Nucleus accumbens (tissue), 56 donors: ENCODE data around the gene NDUFA6.
A peak's percentile ranks its signal among the peaks of the same experiment; 100 is the strongest.
"Not testable (repeated sequence)": the region's sequence is repeated elsewhere in the genome, so short reads cannot be mapped to it uniquely, and the experiment has no call there.

ENCODE experiments used
- DNase-seq, 56 donors: peaks; one replicate each; lab custom pipeline; 2025; lab: John Stamatoyannopoulos, UW

The NDUFA6 gene

DNA sequence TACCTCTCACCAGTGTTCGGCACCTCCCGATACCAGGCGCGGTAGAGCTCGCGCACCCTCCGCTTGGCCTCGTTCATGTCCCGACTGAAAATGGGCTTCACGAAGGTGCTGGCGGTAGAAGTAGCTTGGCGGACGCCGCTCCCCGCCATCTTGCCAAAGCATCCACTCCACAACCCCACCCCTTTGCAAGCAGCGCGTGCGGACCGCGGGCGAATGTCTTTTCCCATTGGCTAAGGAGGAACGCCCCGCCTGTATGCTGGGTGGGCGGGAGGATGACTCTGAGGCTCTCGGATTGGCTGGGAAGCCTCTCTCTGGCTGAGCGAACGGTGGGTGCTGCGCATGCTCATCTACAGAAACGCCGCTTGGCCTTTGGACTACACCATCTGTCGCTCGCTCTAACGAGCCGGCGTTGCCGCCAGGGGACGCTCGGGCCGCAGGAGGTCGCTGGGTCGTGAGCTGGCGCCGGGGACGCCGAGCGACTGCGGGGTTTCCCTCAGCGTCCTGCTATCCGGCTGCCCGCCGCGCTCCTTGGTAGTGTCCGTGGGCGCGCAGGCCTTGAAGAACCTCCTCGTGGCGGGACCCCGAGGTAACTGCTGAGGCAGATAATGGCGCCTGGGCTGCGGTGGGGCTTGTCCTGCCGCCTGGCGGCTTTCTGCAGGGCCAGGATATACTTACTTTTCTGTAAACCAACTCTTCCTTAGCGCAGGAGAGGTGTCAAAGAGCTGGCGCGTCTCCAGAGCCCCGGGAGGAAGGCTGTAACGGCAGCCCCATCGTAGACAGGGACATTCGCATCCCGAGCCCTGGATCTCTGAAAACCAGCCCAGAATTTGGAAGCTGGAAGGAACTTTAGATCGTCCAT lies at the start of gene NDUFA6:
Gene NDUFA6, minus strand, starts transcription at position 177 of the 859 bp plus-strand sequence. Its CDS starts 28 bp downstream, at position 149.
- peak; percentile 91 to 100 (median 99) for DNase-seq

DNA sequence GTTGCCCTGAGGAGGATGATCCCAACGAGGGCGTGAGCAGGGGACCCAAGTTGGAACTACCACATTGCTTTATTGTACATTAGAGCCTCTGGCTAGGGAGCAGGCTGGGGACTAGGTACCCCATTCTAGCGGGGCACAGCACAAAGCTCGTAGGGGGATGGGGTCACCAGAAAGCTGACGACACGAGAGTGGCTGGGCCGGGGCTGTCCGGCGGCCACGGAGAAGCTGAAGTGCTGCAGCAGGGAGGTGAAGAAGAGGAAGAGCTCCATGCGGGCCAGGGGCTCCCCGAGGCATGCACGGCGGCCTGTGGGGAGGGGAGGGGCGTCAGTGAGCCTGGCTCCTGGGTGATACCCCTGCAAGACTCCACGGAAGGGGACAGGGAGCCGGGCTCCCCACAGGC lies 49.6 kb upstream of the NDUFA6 start:
- not testable (repeated sequence) for DNase-seq

DNA sequence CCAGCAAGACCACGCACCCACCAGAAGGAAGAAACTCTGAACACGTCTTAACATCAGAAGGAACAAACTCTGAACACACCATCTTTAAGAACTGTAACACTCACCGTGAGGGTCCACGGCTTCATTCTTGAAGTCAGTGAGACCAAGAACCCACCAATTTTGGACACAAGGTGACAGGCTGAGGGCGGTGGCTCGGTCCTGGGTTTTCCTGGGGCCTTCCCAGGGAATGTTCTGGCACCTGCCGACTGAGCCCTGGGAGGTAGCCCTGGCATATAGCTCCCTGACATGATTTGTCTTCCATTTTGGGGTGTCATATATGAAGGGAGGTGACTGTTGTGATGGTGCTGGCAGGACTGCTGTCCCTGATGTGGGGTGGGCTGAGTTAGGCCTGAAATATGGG lies 48.9 kb upstream of the NDUFA6 start:
- DNase-seq, result not testable (repeated sequence)

DNA sequence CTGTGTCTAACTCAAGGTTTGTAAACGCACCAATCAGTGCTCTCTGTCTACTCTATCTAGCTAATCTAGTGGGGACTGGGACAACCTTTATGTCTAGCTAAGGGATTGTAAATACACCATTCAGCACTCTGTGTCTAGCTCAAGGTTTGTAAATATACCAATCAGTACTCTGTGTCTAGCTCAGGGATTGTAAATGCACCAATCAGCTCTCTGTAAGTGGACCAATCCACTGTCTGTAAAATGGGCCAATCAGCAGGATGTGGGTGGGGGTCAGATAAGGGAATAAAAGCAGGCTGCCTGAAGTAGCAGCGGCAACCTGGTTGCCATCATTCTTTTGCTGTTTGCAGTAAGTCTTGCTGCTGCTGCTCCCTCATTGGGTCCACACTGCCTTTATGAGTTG lies 48.4 kb upstream of the NDUFA6 start:
- DNase-seq, result no peak

DNA sequence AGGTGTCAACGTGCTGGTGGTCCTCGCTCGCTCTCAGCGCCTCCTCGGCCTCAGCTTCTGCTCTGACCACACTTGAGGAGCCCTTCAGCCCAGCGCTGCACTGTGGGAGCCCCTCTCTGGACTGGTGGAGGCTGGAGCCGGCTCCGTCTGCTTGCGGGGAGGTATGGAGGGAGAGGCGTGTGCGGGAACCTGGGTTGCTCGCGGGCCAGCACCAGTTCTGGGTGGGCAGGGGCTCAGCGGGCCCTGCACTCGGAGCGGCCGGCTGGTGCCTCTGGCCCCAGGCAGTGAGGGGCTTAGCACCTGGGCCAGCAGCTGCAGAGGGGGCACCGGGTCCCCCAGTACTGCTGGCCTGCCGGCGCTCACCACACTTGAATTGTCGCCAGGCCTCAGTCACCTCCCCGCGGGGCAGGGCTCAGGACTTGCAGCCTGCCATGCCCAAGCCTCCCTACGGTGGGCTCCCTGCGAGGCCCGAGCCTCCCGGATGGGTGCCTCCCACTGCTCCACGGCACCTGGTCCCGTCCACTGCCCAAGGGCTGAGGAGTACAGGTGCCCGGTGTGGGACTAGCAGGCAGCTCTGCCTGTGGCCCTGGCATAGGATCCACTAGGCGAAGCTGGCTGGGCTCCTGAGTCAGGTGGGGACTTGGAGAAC lies 47.7 kb upstream of the NDUFA6 start:
- DNase-seq, result no peak

DNA sequence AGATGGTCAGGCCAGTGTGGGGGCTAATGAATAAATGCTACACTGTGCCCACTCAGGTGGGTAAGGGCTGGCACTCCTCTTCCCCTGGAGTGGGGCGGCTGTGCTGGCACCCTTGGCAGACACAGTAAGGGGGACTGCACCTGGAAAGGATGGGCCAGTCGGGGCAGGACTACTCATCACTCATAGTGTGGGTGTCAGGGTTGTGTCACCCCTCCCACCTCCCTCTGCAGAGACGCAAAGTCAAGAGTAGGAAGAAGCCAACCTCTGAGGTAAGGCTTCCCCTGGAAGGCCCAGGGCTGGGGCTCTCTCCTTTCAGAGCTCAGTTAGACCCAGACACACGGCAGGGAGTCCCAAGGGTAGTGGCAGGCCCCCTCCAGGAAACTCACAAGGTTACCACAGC lies 45.1 kb upstream of the NDUFA6 start:
- not testable (repeated sequence) for DNase-seq

DNA sequence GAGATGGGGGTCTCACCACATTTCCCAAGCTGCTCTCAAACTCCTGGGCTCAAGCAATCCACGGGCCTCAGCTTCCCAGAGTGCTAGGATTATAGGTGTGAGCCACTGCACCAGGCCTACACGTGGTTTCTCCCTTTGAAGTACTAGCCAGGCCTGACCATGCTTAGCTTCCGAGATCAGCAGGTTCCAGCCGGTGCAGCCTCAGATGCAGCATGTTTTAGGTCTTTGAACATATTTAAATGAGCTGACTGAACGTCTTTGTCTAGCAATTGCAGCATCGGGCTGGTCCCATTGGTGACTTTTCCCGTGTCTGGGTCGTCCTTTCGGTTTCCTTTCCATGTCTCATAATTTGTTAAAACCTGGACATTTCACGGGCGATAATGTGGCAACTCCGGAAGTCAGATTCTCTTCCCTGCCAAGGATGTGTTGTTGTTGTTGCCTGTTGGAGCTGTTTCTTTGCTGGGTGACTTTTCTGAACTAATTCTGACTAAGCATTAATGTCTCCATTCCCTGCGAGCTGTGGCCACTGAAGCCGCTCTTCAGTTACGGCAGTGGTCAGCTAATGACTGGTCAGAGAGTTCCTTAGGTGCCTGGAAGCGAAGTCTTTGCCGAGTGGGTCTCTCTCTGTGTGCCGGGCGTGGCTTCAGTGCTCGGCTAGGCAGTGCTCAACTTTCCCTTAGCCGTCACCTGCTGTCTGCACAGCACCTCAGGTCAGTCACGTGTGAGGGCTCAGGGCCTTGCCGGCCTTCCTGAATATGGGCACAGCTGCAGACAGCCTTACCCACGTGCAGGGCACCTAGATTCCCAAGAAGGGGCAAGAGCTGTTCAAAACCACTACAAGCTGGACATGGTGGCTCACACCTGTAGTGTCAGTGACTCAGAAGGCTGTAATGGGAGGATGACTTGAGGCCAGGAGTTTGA lies 43.8 kb upstream of the NDUFA6 start:
- DNase-seq, result no peak

DNA sequence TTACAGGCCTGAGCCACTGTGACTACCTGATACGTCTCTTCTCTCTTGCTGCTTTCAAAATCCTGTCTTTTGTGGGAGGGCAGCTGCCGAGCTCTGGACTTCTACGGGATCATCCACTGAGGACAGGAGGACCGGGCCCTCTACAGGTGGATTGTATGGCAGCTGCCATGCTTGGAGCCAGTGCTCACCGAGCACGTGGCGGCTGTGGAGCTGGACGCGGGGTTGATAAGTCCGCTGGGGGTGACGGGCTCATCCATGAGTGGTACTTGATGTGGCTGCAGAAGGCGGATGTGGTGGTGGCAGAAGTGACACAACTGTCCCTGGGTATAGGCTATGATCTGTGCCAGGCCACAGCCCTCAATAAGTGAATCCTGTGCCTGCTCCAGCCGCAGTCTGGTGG lies 41.9 kb upstream of the NDUFA6 start:
- no peak for DNase-seq

DNA sequence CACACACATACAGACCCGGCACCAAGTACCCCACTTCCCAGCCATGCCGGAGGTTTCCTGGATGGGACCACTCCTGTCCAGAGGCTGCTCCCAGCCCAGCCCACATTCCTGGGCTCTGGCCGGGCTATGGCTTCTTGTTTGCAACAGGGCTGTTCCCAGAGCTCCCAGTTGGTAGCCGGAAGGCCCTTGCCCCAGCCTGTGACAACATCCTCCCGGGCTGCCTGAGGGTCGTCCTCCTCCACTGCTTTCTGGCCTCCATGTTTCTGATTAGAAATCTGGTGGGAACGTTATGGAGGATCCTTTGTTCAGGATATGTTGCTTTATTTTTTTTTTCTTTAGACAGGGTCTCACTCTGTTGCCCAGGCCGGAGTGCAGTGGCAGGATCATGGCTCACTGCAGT lies 41.0 kb upstream of the NDUFA6 start:
- no peak for DNase-seq

DNA sequence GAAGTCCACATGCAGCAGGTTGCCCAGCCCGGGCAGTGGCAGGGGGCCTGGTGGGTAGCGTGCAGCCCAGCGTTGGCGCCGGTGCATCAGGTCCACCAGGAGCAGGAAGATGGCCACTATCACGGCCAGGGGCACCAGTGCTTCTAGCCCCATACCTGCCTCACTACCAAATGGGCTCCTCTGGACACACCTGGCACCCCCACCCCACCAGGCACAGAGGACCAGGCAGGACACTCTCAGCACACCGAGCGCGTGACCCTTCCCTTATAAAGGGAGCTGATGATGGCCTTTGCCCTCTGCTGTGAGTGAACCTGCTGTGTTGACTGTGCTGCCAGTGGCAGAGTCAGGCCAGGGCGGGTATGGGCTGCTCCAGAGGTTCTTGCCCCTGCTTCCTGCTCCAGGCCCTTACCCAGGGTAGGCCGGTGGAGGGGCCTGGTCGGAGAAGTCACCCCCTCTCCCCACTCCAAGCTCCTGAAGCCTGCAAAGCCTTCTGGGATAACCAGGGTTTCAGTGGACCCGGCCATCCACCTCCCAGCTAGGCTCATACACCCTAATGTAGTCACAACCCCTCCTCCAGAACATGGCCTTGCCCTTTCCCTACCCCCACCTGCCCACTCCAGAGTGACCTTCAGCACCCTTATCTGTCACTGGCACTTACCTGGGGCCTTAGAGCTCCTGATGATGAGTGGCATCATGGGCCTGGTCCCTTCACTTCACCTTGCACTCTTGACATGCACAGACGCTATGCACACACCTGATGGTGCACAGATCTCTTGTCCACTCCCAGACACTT lies 40.3 kb upstream of the NDUFA6 start, which contains the start of gene CYP2D6:
Gene CYP2D6, minus strand, starts transcription at position 172 of the 793 bp plus-strand sequence. Its CDS starts 19 bp downstream, at position 153.
- DNase-seq, result not testable (repeated sequence)

DNA sequence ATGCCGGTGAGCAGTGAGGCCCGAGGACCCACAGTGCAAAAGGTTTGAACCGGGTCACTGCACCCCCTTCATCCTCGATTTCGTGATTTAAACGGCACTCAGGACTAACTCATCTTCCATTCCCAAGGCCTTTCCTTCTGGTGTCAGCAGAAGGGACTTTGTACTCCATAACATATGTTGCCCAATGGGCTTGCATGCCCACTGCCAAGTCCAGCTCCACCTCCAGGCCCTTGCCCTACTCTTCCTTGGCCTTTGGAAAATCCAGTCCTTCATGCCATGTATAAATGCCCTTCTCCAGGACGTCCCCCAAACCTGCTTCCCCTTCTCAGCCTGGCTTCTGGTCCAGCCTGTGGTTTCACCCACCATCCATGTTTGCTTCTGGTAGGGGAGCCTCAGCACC lies 39.6 kb upstream of the NDUFA6 start:
- not testable (repeated sequence) for DNase-seq

DNA sequence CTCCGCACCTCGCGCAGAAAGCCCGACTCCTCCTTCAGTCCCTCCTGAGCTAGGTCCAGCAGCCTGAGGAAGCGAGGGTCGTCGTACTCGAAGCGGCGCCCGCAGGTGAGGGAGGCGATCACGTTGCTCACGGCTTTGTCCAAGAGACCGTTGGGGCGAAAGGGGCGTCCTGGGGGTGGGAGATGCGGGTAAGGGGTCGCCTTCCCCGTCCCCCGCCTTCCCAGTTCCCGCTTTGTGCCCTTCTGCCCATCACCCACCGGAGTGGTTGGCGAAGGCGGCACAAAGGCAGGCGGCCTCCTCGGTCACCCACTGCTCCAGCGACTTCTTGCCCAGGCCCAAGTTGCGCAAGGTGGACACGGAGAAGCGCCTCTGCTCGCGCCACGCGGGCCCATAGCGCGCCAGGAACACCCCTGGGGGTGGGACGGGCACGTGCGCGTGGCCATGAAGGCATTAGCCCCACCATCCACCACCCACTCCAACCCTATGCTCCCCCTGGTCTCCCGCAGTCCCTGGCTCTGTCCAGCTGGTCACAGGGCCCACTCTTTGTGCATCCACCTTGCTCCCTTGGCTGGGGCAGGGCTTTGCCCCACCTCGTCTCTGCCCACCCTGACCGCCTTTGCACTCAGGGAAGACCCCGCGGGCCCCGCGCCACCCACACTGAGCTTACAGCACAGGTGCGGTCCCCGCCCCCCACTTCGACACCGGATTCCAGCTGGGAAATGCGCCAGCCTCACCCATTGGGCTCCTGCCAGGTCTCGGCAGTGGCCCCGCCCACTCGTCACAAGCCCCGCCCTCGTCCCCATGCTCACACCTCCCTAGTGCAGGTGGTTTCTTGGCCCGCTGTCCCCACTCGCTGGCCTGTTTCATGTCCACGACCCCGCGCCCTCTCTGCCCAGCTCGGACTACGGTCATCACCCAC lies 38.5 kb upstream of the NDUFA6 start:
- DNase-seq, result peak in 9 of 56 donors; percentile 6 to 54 (median 17)

DNA sequence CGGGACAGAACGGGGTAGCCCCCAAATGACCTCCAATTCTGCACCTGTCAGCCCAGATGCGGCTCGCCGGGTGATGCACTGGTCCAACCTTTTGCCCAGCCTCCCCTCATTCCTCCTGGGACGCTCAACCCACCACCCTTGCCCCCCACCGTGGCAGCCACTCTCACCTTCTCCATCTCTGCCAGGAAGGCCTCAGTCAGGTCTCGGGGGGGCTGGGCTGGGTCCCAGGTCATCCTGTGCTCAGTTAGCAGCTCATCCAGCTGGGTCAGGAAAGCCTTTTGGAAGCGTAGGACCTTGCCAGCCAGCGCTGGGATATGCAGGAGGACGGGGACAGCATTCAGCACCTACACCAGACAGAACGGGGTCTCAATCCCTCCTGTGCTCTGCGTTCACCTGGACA lies 37.4 kb upstream of the NDUFA6 start:
- DNase-seq, result not testable (repeated sequence)

DNA sequence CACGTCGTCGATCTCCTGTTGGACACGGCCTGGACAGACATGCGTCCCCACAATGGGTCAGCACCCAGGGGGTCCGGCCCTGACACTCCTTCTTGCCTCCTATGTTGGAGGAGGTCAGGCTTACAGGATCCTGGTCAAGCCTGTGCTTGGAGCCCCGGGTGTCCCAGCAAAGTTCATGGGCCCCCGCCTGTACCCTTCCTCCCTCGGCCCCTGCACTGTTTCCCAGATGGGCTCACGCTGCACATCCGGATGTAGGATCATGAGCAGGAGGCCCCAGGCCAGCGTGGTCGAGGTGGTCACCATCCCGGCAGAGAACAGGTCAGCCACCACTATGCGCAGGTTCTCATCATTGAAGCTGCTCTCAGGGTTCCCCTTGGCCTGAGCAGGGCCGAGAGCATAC lies 37.0 kb upstream of the NDUFA6 start:
- no peak for DNase-seq

DNA sequence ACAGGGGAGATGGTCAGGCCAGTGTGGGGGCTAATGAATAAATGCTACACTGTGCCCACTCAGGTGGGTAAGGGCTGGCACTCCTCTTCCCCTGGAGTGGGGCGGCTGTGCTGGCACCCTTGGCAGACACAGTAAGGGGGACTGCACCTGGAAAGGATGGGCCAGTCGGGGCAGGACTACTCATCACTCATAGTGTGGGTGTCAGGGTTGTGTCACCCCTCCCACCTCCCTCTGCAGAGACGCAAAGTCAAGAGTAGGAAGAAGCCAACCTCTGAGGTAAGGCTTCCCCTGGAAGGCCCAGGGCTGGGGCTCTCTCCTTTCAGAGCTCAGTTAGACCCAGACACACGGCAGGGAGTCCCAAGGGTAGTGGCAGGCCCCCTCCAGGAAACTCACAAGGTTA lies 33.0 kb upstream of the NDUFA6 start:
- DNase-seq, result not testable (repeated sequence)

DNA sequence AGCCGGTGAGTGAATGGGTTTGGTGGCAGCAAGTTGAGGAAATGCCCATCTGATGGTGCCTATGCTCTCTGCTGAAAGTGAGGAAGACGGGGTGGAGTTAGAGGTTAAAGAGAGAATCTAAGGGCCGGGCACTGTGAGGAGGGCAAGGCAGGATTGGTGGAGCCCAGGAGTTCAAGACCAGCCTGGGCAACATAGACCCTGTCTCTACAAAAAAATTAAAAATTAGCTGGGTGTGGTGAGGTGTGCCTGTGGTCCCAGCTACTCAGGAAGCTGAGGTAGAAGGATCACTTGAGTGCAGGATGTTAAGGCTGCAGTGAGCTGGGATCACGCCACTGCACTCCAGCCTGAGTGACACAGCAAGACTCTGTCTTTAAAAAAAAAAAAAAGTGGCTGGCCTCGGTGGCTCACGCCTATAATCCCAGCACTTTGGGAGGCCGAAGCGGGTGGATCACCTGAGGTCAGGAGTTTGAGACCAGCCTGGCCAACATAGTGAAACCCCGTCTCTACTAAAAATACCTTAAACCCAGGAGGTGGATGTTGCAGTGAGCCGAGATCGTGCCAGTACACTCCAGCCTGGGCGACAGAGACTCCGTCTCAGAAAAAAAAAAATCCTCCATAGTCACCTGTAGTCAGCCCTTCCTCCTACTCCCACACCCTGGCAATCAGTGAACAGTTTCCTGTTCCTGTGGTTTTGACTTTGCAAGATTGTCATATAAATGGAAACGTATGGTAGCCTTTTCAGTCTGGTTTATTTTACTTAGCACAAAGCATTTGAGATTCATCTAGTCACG lies 29.9 kb upstream of the NDUFA6 start:
- DNase-seq, result not testable (repeated sequence)

DNA sequence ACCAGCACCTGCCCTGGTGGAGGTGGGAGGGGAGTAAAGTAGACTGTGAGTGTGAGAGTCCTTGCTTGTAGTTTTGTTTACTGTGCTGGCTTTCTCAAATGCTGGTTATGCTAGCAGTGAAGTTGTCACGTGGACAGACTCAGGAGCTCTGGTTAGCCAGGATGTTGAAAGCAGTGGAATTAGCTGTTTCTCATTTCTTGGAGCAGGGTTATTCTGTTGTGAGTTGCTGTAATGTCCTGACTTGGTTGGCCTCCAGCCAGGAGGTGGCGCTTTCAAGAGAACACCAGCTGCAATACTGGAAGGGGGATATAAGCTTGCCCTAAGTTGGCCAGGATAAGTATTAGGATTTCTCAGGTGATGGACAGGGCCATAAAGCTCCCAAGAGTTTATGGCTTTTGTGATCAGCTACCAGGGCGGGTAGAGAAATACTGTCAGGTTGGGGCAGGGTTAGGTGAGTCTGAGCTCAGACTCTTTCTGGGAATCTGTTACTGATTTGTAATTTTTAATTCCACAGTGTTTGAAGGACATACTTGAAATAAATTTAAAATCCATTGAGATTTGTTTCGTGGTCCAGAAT lies 26.4 kb upstream of the NDUFA6 start:
- no peak for DNase-seq
